NCI-H526 (cell line): ENCODE data around the gene MITF.

Experiments used
- DNase-seq, 2 experiments: peaks; one replicate each; lab custom pipeline; 2025; lab: John Stamatoyannopoulos, UW

MITF gene

DNA sequence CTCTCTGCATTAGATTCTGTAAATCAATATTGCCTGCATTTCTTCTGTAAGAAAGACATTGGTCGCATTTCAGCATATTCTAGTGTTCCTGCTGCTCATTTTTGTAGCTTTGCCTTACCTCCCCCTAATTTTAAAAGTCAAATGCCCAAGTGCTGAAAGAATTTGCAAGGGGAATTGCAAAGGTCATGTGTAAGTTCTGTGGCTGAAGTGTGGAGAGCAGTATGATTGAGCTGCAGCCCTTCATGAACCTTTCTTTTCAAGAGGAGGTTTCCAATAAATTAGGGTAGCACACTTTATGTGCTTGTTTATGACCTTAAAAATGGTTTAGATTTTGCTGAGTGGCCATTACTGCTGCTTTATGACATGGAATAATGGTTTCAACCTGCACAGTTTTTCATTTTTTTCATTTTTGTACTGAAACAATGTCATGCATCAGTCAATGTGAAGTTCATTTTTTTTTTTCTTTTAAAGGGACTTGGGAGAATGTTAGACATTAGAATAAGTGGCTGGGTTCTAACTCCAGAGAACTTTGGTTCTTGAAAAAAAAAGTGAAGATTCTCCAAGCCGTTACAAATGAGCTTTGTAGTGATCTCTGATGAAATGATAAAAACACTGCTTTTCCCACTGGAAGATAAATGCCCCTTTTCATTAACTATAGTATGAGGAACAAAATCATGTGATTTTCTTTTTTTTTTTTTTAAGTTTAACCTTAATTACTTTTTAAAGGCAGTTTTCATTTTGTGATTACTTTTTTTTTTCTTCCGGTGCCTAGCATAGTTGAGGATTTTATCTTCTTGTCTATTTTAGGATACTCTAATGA lies 99.6 kb downstream of the MITF start:
- DNase-seq: no peak

DNA sequence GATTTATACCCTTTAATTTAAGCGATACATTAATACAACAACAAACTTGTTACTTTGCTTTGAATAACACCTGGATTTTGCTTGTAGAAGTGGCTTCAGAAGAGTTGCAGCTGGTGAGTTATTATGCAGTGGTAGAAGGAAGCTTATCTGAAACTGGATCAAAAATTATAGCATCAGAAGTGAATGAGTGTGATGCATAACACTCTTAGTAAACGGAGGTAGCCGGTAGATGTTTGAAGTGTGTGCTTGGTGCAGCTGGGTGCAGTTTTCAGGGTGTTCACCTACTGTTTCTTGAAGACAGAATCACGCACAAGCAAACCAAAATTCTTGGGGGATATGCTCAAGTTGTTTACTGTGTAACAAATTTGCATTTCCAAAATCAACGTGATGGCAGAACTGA lies 103.1 kb downstream of the MITF start:
- no peak for DNase-seq

DNA sequence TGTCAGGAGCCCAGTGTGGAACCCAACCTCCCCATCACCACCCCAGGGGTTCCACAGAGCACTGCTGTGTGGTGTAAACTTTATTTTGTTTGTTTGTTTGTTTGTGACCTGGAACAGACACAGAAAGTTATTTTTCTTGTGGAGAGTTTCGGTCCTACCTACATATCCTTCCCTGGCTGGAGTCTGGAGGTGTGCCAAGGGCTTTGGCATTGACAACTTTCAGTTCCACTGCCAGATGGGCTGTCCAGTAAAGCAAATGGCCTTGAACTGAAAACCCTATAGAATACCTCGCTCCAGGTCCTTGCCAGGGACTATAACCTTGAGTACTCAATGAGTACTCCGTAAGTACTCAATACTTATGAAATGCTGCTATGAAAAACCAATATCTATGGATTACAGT lies 103.5 kb downstream of the MITF start:
- no peak for DNase-seq

DNA sequence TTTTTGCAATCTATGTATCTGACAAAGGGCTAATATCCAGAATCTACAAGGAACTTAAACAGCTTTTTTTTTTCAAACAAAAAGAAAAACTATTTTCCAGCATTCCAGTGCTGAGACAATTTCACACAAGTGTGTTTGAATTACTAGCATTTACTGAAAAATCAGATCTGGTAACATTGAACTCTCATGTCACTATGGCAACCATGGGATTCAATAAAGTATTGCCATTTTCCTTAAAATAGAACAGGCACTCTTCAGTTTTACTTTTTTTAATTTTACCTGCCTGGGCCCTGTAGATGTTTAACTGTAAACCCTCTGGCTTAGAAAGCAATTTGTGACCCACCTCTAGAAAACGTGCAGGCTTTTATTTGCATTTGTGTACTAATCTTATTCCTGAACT lies 105.4 kb downstream of the MITF start:
- DNase-seq: no peak

DNA sequence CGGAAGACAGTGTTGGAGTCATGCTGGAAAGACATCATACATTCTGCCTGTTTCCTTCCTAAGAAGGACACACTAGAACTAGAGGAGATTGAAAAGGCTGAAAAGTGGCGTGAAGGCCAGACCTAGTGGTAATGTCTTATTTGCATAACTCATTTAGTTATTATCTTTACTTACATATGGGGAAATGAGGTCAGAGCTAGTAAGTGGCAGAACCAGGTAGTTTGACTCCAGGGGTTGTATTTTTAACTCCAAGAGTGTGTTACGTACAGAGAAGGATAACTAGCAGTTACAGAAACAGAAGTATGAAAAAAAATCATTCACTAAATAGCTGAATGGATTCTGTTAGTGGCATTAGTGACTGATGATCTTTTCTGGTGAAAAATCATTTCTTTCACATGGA lies 108.0 kb downstream of the MITF start:
- peak in 1 of 2 experiments; percentile 21 for DNase-seq

DNA sequence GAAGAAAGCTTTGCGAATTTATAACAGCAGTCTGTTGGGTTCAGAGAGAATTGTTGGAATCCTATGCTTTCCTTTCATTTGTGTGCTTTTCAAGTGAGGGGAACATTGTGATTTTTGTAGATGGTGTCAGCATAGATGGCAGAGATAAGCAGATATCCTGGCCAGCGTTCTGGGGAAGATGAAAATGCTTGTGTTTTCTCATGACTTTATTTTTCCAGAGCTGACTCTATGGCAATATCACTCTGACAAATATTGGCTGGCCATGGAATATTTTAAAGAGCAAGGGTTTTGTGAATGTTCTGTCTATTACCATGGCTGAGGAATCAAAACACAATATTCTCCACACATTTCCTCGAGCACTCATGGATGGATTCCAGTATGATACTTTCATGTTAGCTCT lies 108.8 kb downstream of the MITF start:
- no peak for DNase-seq

DNA sequence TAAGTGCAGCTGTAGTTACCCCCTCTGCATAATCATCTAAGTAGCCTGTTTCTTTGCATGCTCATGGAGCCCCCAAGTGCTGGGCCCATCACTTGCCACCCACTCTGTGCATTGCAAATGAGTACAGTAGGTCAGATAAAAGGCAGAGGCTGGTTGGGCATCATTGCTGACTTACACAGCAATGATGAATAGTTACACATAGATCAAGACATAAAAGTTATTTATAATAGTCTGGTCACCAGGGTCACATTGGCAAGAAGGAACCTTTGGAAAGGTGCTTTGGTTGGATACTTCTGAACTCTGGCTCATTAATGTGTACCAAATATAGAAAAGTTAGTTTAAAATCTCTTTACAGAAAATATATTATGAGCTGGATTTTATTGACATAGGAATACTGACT lies 111.6 kb downstream of the MITF start:
- no peak for DNase-seq

DNA sequence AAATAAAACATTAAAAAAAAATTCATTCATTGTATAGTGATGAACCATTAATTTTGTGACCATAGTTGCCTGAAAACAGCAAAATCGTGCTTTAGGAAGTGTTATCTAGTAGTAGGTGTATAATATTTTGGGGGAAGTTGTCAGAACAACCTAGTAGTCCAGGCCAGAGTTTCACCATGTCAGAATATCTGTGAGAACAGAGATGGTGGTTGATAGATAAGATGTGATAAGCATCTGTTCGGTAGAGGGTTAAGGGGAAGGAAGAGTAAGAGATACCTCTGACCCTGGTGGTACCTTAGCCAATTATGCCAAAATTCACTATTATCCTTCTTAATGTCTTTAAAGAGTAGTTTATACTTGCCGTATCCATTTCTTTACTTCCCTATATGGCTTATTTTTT lies 113.8 kb downstream of the MITF start:
- no peak for DNase-seq

DNA sequence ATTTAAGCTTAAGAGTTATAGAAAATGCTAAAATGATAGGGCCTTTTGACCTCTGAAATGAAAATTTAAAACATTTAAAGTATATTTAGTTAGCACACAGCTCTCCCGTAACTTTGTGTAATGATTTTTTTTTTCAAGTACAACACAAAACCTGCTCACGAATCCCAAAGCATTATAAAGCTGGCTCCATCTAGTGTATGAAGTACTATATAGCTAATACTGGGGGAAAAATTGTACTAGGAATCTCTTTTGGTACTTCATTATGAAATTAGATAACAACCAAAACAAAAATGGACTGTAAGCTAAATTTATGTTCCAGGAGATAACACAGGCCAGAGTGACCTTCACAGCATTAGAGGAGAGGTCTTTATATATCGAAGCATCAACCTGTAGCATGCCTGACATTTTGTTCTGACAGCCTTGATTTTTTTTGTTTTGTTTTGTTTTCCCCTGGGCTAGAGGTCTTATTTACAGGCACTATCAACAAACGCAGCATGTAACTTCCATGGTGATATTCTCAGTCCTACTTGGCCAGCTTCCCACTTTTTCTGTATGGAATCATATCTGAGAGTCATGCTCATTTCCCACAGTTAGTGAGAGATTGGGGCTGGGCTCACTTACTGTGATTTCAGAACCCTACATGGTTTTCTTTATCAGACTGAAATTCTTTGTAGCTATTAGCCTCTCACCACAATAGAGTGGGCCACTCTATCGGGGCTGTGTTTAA lies 116.3 kb downstream of the MITF start:
- DNase-seq: peak in 1 of 2 experiments; percentile 16

DNA sequence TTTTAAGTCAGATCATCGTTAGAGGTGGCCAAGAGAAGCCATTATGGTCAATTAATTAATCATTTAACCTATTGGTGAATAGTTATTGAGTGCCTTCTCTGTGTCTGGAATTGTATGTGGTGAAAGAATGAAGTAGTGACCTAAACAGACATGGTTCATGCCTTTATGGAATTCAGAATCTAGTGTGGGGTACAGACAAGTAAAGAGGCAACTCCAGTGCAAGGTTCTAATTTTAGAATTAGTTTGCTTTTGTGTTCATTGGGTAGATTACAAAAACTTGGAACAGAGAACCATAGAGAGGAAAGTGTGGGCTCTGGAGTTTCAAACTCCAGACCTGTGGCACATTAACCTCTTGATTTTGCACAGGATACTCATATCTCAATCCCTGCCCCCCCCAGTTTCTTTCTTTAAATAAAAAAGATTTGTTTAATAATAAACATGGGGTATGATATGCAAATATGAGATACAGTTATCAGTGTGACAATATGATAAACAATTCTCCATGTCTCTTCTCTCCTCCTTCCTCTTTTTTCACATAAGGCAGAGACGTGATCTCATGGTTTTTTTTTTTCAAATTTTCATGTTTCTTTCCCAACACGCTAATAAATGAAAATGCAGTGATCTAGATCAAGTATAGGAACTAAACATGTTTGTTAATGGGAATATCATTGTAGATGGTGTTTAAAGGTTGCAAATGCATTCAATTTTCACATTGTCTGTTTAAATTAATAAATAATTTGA lies 117.9 kb downstream of the MITF start:
- DNase-seq: peak in 1 of 2 experiments; percentile 11

DNA sequence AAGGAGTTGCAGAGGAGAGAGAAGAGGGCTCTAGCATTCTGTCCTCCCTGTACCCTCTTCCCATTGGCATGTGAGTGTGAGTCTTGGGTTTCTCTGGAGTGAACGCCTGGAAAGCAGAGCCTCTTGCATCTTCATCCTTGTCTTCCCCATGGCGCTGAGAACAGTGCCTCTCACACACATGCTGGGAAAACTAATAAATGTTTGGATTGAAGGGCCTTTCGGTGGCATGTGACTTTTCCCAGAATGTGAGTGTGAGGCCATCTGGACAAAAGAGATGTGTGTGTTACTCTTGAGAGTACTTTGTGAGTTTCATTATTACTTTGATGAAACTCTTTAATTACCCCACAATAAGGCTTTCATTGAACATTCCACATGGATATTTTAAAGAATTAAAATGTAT lies 122.3 kb downstream of the MITF start:
- DNase-seq: no peak

DNA sequence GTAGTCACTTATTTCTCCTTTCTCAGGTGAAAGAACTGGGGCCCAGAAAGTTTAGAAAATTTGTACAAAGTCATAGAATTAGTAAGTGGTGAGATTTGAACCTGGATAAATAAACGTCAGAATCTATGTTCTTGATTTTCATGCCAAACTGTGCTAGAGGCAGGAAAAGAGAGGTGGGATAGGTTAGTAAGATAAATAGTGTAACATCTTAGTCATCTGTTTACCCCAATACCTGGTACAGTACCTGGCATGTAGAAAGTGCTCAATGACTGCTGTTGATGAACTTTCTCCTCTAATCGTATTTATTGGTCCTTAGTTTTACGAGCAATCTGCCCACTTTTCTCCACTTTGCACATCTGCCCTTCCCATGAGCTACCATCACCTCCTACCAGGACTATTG lies 124.9 kb downstream of the MITF start:
- no peak for DNase-seq

DNA sequence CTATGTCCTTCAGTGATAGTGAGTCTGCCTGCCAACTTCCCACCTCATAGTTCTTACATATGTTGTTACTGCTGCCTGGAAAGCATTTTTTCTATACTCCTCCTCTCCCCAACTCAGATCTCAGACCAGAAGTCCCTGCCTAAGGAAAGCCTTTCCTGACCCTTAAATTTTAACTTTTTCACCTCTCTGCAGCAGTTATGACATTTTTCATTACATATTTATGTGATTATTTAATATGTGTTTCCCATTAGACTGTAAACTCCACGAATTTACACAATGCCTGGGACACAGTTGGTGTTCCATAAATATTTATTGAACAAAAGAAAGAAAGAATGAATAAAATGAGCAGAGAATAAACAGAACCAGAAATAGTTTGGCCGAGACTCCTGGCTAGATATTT lies 125.5 kb downstream of the MITF start:
- DNase-seq: no peak

DNA sequence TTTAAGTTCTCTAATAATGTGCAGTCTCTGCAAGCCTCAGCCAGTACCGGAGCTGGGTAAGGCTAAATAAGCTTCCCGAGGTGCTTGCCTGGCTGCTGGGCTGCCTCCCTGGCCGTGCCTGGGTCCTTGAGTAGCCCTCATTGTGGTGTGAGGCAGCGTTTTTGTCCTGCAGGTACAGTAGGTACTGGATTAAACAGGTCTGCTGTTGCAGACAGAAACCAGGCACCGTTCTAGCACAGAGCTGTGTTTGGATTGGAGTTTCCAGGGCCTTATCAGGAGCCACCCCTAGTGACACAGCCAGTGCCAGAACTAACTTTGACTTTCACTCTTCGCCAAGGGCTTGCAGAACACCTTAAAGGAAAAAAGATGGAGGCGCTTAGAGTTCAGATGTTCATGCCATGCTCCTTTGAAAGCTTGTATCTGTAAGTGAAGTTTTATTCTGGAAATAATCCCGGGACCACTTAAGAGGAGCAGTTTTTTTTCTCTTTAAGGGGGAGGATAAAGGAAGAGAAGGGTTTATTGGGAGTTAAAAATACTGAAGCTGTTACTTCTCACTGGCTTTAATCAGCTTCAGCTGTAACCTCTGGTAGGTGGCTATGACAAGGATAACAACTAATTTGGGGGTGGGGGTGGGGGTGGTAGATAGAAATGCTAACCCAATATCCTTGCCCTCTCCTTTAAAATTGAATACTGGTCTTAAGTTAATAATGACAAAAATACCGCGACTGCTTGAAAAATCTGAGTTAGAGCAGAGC lies 126.8 kb downstream of the MITF start:
- DNase-seq: no peak

DNA sequence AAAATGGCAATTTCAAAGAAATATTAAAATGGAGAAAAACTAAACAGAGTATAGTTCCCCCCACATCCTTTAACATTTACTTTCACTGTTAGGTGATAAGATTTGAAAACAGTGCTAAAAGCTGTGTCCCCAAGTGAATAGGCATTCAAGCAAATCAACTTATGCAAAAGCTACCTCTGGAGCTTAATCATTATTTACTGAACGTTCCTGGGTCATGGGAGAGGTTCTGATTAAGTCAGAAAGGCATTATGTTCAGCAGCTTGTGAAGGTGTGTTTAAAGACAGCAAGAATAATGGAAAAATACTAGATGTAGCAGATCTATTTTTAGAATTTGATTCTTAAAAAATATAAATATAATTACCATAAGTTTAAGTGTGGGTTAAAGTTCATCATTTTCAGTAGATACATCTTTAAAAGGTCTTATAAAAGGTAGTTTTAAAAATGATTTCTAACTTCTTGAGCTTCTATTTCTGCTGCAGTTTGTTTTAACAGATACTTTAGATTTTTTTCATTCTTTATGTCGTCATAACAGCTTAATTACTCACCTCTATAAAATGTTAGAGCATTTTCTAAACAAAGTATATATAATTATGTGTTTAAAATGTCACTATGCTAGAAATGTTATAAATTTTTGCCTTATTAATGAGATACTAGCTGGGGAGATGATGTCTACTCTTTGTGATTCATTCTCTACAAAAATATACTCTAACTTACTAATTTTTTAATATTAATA lies 127.9 kb downstream of the MITF start:
- DNase-seq: peak; percentile 27 to 45

DNA sequence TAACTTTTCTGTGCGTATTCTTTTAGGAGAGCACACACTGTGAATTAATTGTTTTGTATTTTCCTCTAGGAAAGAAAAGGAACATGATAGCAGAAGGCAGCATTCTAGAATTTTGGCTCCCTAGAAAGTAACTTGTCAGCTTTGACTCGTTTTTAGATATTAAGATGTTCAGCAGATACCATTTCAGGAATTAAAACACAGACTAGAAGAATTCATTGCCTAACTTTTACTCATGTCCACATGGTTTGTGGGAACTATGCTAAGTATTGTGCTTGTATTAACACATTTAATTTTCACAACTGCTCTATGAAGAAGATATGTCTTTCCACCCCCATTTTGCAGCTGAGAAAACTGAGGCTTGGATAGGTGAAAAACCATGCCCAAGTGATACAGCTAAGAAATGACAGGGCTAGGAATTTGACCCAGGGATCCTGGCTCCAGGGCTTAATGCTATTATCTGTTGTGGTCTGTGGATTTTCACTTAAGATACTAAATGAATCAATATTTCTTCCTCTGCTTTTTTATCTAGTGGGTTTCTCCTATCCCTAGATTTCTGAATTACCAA lies 128.8 kb downstream of the MITF start:
- no peak for DNase-seq

DNA sequence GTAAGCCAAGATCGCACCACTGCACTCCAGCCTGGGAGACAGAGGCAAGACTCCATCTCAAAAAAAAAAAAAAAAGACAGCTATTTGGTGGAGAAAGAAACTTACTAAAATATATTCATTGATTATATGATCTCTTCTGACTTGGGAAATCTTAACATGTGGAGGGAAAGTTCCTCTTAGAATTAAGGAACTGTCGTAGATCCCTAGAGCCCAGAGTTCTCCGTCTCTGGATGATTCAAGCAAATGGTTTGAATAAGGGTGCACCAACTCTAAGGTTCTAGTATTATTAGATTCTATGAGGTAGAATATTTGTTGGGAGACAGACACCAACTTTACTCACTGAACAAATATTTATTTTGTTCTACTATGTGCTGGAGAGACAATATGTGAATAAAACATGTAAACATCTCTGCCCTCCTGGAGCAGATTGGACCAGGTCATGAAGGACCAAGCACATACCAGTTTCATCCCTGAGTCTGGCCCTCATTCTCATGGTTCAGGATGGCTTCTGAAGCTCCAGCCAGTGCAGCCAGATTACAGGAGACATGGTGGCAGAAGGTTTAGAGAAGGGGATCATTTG lies 129.7 kb downstream of the MITF start:
- DNase-seq: no peak

DNA sequence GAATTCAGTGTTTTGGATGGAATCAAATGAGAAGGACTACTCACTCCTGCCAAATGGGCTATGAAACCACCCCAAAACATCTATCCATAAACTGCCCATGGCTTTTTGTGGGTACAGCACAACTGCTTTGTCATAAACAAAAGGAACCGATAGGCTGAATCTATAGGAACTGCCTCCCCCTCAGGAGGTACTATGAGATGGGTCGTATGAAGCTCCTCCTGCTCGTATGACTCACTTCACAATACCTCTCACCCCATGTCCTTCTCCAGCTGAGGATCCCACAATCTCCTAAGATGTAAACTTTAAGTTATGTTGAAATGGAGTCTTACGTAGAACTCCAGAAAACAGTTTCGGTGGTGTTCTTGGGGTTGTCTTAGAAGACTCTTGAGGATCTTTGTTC lies 130.4 kb downstream of the MITF start:
- no peak for DNase-seq

DNA sequence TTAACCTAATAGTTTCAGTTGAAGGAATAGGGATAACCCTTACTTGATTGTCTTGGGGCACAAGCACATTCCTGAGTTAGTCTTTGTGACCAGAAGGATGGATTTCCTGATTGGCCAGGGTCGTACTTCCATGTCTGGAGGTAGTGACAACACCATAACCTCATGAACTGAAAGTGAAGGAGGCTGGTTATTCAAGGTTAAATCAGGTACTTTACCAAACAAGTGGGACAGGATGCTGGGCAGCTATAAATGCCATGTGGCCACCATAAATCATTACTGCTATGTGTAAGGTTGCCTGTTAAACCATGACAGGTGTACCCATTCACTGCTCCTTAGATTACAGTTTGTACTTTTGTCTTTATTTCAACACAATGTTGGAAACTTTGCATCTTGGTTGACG lies 132.0 kb downstream of the MITF start:
- no peak for DNase-seq

DNA sequence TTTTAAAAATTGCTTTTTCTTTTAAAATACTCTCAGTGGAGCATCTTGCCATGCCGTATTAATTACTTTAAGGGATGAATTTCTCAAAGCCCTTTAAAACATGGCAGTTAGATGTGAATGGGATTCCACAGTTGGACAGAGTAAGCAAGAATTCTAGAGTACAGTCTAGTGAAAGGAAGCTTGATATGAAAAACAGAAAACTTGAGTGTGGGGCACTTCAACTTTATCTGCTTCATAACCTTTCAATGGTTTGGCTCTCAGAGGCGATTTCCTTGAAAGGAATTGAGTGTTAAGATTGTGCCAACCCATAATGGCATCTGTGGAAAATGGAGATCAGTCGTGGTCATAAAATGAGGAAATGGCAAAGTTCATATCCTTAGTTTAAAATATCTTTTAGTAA lies 132.6 kb downstream of the MITF start:
- no peak for DNase-seq
